Gastroesophageal sphincter (tissue), 3 donors: ENCODE data around the gene ZNF839.

ENCODE experiments used
- CTCF ChIP-seq, 4 experiments: fragments of 200-600 bp in 2 of 4; fragments of 450-650 bp in 2 of 4; sonication (generic) in 1 of 4; IDR thresholded peaks; one replicate each; pipeline ENCODE4 v1.5.1; 2017 to 2019; ENCODE audit warnings: antibody characterized with exemption in 4 of 4, mild to moderate bottlenecking in 2 of 4, moderate library complexity in 2 of 4
- EP300 ChIP-seq: sonication (generic); formaldehyde crosslinking; IDR thresholded peaks from one replicate; pipeline ENCODE4 v1.6.1; 2017; ENCODE audit warnings: antibody characterized with exemption, mild to moderate bottlenecking

DNA sequence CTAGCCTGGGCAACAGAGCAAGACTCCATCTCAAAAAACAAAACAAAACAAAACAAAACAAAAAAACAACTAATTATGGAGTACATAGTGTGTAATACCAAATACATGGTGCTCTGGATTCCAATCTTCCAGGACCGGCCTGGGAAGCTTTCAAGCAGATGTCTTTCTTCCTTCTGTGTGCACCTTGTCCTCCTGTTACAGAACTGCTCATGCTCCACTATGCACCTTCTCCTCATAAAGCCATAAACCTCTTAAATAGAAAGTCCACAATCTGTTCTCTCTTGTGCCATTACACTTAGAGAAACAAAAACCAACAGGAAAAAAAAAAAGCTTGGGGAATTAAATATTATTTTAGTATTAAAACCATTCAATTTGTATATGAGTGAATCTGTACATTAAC is 27.1 kb upstream of the ZNF839 start:
- TF ChIP-seq CTCF (IDR thresholded peaks at IDR 0.05): no peak
- TF ChIP-seq EP300: no peak
